Fibroblast of the aortic adventitia (primary cell): ENCODE results near the gene GPR21. TPM values are rescaled to one million over a fixed set of nuclear protein-coding genes. Genes with fewer than 3 reads are reported as not detected.
A peak's percentile ranks its signal among the peaks of the same experiment; 100 is the strongest.

Experiments used
- DNase-seq: peaks from one replicate; pipeline ENCODE4 v3.0.0-alpha.2; 2010; ENCODE audit warnings: low read depth
- H3K4me3 ChIP-seq: 2 replicates; pipeline ENCODE4 v1.5.1; 2011; ENCODE audit warnings: low read depth, mild to moderate bottlenecking, control low read depth, low read length, moderate library complexity
- CTCF ChIP-seq: IDR thresholded peaks from 2 replicates; pipeline ENCODE4 v1.5.1; 2011; ENCODE audit warnings: mild to moderate bottlenecking, low read length, control low read depth, inconsistent platforms; ENCODE audit not compliant: insufficient read depth
- total RNA-seq: library from RNA; depleted of rRNA; stranded (reverse); fragments of >200 nt; gene quantifications from 2 replicates; pipeline ENCODE4 v1.2.3, GENCODE V29; 2012; ENCODE audit warnings: low replicate concordance

Gene GPR21
- 1.9 TPM in 1 of 2 replicates, not detected in the other for total RNA-seq

DNA sequence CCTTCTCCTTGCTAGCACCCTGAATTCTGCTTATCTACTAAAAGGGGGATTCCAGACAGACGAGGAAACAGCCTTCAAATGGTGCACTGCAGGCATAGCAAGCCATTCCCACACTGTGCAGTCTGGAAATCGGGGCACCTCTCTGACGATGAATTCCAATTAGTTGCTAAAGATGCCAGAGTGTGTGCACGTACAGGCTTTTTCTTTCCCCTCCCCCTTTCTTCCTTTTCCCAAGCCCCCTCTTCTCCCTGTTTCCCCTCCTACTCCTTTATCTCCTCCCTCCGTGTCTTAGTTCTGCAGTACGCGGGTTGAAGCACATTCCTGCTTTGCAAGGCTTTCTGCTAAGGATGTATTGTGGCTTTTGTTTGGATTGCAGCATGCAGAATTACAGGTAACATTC, at the start of gene GPR21:
GPR21 (plus strand) TSS at position 316 of the 400 bp plus-strand sequence. CDS start 900 bp downstream, outside the sequence.
- no peak for DNase-seq
- no peak for TF ChIP-seq CTCF
- no peak within 1 kb of the TSS for H3K4me3 ChIP-seq

DNA sequence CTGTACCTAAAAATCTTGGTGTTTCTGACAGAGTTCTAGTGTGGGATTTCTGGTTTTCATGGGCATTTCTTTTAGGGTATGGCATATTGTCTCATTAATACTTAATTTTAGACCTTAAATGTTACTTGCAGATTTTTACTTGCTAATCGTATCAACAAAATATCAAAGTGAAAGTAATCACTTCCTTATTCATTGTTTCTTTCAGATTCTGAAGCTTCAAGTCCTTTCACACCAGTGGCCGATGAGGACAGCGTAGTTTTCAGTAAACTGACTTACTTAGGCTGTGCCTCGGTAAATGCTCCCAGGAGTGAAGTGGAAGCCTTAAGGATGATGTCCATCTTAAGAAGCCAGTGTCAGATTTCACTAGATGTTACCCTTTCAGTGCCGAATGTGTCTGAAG, 47.5 kb upstream of the GPR21 start:
- TF ChIP-seq CTCF, result no peak
- no peak overlapping the region for H3K4me3 ChIP-seq
- DNase-seq, result no peak

GRCh38 chr9:122988141-122988540, 45.3 kb upstream of the GPR21 start:
- no peak overlapping the region for H3K4me3 ChIP-seq
- no peak for DNase-seq
- no peak for TF ChIP-seq CTCF

GRCh38 chr9:122988920-122989621, 44.4 kb upstream of the GPR21 start:
- no peak for DNase-seq
- no peak for TF ChIP-seq CTCF
- no peak overlapping the region for H3K4me3 ChIP-seq

DNA sequence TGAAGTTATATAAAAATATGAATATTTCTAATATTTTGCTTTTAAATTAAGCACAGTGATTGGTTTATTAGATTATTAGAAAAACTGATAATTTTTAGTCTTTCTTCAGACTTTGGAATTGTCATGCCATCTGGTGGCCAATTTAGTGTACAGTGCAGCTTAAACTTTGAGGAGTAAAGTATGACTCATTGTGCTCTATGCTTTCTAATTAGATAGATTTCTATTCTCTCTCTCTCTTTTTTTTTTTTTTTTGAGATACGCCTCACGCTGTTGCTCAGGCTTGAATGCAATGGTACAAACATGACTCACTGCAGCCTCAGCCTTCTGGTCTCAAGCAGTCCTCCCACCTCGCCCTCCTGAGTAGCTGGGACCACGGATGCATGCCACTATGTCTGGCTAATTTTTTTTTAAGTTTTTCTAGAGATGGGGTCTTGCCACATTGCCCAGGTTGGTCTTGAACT, 42.1 kb upstream of the GPR21 start:
- H3K4me3 ChIP-seq, result no peak overlapping the region

DNA sequence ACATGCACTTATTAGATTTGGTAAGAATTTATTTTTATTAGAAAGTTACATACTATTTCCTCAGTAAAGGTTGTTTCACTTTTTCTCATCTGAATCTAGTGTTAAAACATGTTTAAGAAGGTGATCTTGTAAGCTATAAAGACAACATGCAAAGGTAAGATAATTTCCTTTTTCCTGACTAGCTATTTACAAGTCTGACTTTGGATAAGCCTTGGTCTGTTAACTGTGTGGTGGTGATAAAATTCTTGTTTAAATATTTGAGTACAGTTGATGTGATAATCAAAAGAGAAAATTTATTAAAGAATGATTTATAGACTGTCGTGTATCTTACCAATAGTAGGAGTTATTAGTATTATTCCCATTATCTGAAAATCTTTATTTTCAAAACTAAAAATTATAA, 36.9 kb upstream of the GPR21 start:
- no peak for DNase-seq
- no peak for TF ChIP-seq CTCF
- no peak overlapping the region for H3K4me3 ChIP-seq

More for the DNA sequence above, 42.1 kb upstream of the GPR21 start:
- peak; percentile 92 for DNase-seq
- peak; percentile 64 for TF ChIP-seq CTCF
